C4-2B (cell line): ENCODE data around the gene ARMH4.

Experiments used
- ZFX ChIP-seq: fragments of 450-650 bp; IDR thresholded peaks from 2 replicates; pipeline ENCODE4 v1.6.1; 2017
- TF ChIP-seq, protein P1 (sequence below): fragments of 450-650 bp; conservative IDR thresholded peaks from 2 replicates; pipeline ENCODE4 v1.5.1; 2017; ENCODE audit warnings: mild to moderate bottlenecking

DNA sequence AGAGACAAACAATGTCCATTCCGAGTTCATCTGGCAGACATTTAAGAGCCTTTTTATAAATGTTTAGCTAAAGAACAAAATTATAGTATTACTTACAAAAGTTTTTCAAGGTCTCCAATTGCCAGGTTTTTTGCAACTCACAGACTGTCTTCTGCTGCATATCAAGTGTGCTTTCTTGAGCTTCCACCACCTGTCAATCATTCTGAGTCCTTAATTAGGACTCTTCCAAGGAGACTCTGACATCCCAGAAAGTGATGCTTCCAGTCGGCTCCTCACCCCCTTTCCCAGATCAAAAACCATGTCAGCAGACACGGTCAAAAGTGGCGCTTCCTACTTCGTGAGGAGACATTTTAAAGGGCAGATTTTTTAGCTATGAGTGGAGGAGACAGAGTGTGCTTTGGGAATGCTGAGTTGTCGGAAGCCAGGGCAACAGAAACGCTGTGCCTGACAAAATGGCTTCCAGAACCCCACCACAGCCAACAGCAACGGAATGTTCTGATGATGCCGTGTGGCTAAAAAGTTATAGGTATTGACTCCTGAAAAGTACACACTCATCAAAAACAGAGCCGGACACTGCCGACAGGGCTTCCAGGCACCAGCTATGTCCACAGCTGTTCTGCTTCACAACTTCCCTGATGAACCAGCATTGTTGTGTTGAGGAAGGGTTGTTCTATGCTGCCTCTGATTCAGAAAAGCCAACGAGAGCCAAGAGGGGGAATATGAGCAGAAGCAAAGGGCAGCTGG lies 170.0 kb downstream of the ARMH4 start:
- TF ChIP-seq, protein P1, sequence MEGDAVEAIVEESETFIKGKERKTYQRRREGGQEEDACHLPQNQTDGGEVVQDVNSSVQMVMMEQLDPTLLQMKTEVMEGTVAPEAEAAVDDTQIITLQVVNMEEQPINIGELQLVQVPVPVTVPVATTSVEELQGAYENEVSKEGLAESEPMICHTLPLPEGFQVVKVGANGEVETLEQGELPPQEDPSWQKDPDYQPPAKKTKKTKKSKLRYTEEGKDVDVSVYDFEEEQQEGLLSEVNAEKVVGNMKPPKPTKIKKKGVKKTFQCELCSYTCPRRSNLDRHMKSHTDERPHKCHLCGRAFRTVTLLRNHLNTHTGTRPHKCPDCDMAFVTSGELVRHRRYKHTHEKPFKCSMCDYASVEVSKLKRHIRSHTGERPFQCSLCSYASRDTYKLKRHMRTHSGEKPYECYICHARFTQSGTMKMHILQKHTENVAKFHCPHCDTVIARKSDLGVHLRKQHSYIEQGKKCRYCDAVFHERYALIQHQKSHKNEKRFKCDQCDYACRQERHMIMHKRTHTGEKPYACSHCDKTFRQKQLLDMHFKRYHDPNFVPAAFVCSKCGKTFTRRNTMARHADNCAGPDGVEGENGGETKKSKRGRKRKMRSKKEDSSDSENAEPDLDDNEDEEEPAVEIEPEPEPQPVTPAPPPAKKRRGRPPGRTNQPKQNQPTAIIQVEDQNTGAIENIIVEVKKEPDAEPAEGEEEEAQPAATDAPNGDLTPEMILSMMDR, result no peak
- no peak for TF ChIP-seq ZFX
